Measurements from ENCODE around the gene GPR65. TPM values are rescaled to one million over a fixed set of nuclear protein-coding genes. Genes with fewer than 3 reads are reported as not detected.
A peak's percentile ranks its signal among the peaks of the same experiment; 100 is the strongest.

Gene GPR65
- total RNA-seq, 2 donors from 2014 or later, result 20.4 to 35.0 TPM

GRCh38 chr14:87992718-87993628 lies 12.0 kb upstream of the GPR65 start, which contains the start of gene GALC:
GALC (minus strand) TSS chr14:87993182; CDS start chr14:87993164, 18 bp downstream.
- no peaks in the 10 kb centered on the region for H3K36me3 Mint-ChIP-seq
- H3K27me3 Mint-ChIP-seq, result no peaks in the 10 kb centered on the region
- DNase-seq (ENCODE audit: low spot score), result peak; percentile 98
- H3K27ac Mint-ChIP-seq, result peak within 1 kb of the TSS; percentile 97 to 99
- ATAC-seq, result peak; percentile 89 to 94
- H3K4me1 Mint-ChIP-seq (ENCODE audit: low read depth in 2 of 2), result peaks cover 73 to 82% of the 10 kb centered on the region in 2 donors
- H3K9me3 Mint-ChIP-seq, result no peaks in the 10 kb centered on the region
- peak within 1 kb of the TSS; percentile 99 for H3K4me3 Mint-ChIP-seq

GRCh38 chr14:87994974-87995373 lies 10.0 kb upstream of the GPR65 start:
- Mint-ChIP-seq H3K27me3 (no peaks in the 10 kb centered on the region), H3K27ac (peak overlapping the region; percentile 97 to 99), H3K36me3 (peaks cover 5% of the 10 kb centered on the region), H3K4me1 (ENCODE audit: low read depth in 2 of 2) (peaks cover 74 to 88% of the 10 kb centered on the region in 2 donors), H3K9me3 (no peaks in the 10 kb centered on the region), H3K4me3 (peak overlapping the region; percentile 90)
- ATAC-seq (peak; percentile 73 to 76), DNase-seq (ENCODE audit: low spot score) (peak; percentile 87)

- no peaks in the 10 kb centered on the region for H3K27me3 Mint-ChIP-seq
- H3K4me3 Mint-ChIP-seq, result peak overlapping the region; percentile 90
- peaks cover 5% of the 10 kb centered on the region for H3K36me3 Mint-ChIP-seq
- H3K9me3 Mint-ChIP-seq, result no peaks in the 10 kb centered on the region
- no peak for DNase-seq (ENCODE audit: low spot score)
- peak; percentile 1 to 11 for ATAC-seq
- H3K4me1 Mint-ChIP-seq (ENCODE audit: low read depth in 2 of 2), result peaks cover 75 to 88% of the 10 kb centered on the region in 2 donors
- H3K27ac Mint-ChIP-seq, result peak overlapping the region; percentile 97 to 99
Measured at GRCh38 chr14:87995500-87996290, 9.2 kb upstream of the GPR65 start.

GRCh38 chr14:87996291-87996592 lies 8.7 kb upstream of the GPR65 start:
- peaks cover 75 to 88% of the 10 kb centered on the region in 2 donors for H3K4me1 Mint-ChIP-seq (ENCODE audit: low read depth in 2 of 2)

GRCh38 chr14:87998482-87998881 lies 6.5 kb upstream of the GPR65 start:
- H3K9me3 Mint-ChIP-seq, result no peaks in the 10 kb centered on the region
- ATAC-seq (peak in 1 of 2 donors; percentile 37), DNase-seq (ENCODE audit: low spot score) (no peak)
- peaks cover 11% of the 10 kb centered on the region for H3K36me3 Mint-ChIP-seq
- H3K27ac Mint-ChIP-seq, result peak overlapping the region; percentile 96 to 97
- peak overlapping the region; percentile 38 for H3K4me3 Mint-ChIP-seq
- H3K4me1 Mint-ChIP-seq (ENCODE audit: low read depth in 2 of 2), result peaks cover 71 to 86% of the 10 kb centered on the region in 2 donors
- no peaks in the 10 kb centered on the region for H3K27me3 Mint-ChIP-seq

More at GRCh38 chr14:87996291-87996592, 8.7 kb upstream of the GPR65 start:
- Mint-ChIP-seq H3K36me3 (peaks cover 5% of the 10 kb centered on the region), H3K27me3 (no peaks in the 10 kb centered on the region), H3K9me3 (no peaks in the 10 kb centered on the region), H3K4me3 (peak overlapping the region; percentile 90), H3K27ac (peak overlapping the region; percentile 97 to 99)
- no peak for DNase-seq (ENCODE audit: low spot score)
- no peak for ATAC-seq

GRCh38 chr14:87999277-87999676 lies 5.7 kb upstream of the GPR65 start:
- DNase-seq (ENCODE audit: low spot score) (no peak), ATAC-seq (no peak)
- H3K4me3 Mint-ChIP-seq, result peak overlapping the region; percentile 54
- H3K27ac Mint-ChIP-seq, result peak overlapping the region; percentile 96 to 97
- H3K27me3 Mint-ChIP-seq, result no peaks in the 10 kb centered on the region
- H3K36me3 Mint-ChIP-seq, result peaks cover 11% of the 10 kb centered on the region
- peaks cover 65 to 80% of the 10 kb centered on the region in 2 donors for H3K4me1 Mint-ChIP-seq (ENCODE audit: low read depth in 2 of 2)
- H3K9me3 Mint-ChIP-seq, result no peaks in the 10 kb centered on the region

- Mint-ChIP-seq H3K9me3 (no peaks in the 10 kb centered on the region), H3K36me3 (peaks cover 27% of the 10 kb centered on the region), H3K27ac (peak overlapping the region; percentile 96 to 97), H3K27me3 (no peaks in the 10 kb centered on the region), H3K4me1 (ENCODE audit: low read depth in 2 of 2) (peaks cover 47 to 67% of the 10 kb centered on the region in 2 donors), H3K4me3 (peak overlapping the region; percentile 80)
- DNase-seq (ENCODE audit: low spot score) (no peak), ATAC-seq (peak; percentile 59 to 66)
Measured at GRCh38 chr14:88002421-88003075, 2.4 kb upstream of the GPR65 start.

GRCh38 chr14:88003425-88003824 lies 1.5 kb upstream of the GPR65 start:
- Mint-ChIP-seq H3K27me3 (no peaks in the 10 kb centered on the region), H3K4me1 (ENCODE audit: low read depth in 2 of 2) (peaks cover 53 to 71% of the 10 kb centered on the region in 2 donors), H3K36me3 (peaks cover 35% of the 10 kb centered on the region), H3K4me3 (peak overlapping the region; percentile 80), H3K27ac (peak overlapping the region; percentile 96 to 97), H3K9me3 (no peaks in the 10 kb centered on the region)
- DNase-seq (ENCODE audit: low spot score), result no peak
- ATAC-seq, result no peak

- DNase-seq (ENCODE audit: low spot score), result no peak
- Mint-ChIP-seq H3K4me3 (peak overlapping the region; percentile 100), H3K9me3 (no peaks in the 10 kb centered on the region), H3K36me3 (peaks cover 39% of the 10 kb centered on the region), H3K27me3 (no peaks in the 10 kb centered on the region), H3K4me1 (ENCODE audit: low read depth in 2 of 2) (peaks cover 53 to 71% of the 10 kb centered on the region in 2 donors), H3K27ac (peak overlapping the region; percentile 96 to 97)
- no peak for ATAC-seq
Measured at GRCh38 chr14:88004506-88005036, 364 bp upstream of the GPR65 start.

- peak; percentile 87 for DNase-seq (ENCODE audit: low spot score)
- Mint-ChIP-seq H3K4me3 (peak overlapping the region; percentile 100), H3K27ac (peak overlapping the region; percentile 96 to 97), H3K36me3 (peaks cover 53% of the 10 kb centered on the region), H3K27me3 (no peaks in the 10 kb centered on the region), H3K9me3 (no peaks in the 10 kb centered on the region), H3K4me1 (ENCODE audit: low read depth in 2 of 2) (peaks cover 53 to 69% of the 10 kb centered on the region in 2 donors)
- peak; percentile 95 to 96 for ATAC-seq
Measured at GRCh38 chr14:88005978-88006851, 1.3 kb downstream of the GPR65 start.

- H3K9me3 Mint-ChIP-seq, result no peaks in the 10 kb centered on the region
- peaks cover 57 to 72% of the 10 kb centered on the region in 2 donors for H3K4me1 Mint-ChIP-seq (ENCODE audit: low read depth in 2 of 2)
- DNase-seq (ENCODE audit: low spot score) (no peak), ATAC-seq (no peak)
- peak overlapping the region; percentile 96 to 97 for H3K27ac Mint-ChIP-seq
- H3K36me3 Mint-ChIP-seq, result peaks cover 61% of the 10 kb centered on the region
- H3K4me3 Mint-ChIP-seq, result peak overlapping the region; percentile 100
- no peaks in the 10 kb centered on the region for H3K27me3 Mint-ChIP-seq
Measured at GRCh38 chr14:88007608-88008007, 2.7 kb downstream of the GPR65 start.

GRCh38 chr14:88008039-88008742 lies 3.3 kb downstream of the GPR65 start:
- Mint-ChIP-seq H3K4me3 (peak overlapping the region; percentile 100), H3K27me3 (no peaks in the 10 kb centered on the region), H3K9me3 (no peaks in the 10 kb centered on the region), H3K4me1 (ENCODE audit: low read depth in 2 of 2) (peaks cover 54 to 68% of the 10 kb centered on the region in 2 donors), H3K36me3 (peaks cover 63% of the 10 kb centered on the region), H3K27ac (peak overlapping the region; percentile 96 to 97)
- no peak for DNase-seq (ENCODE audit: low spot score)
- ATAC-seq, result no peak

Data from natural killer cell treated with Interleukin-12 subunit alpha and Interleukin-12 subunit beta and Interleukin-15 and Interleukin-18, amount 100 ng/mL, for 72 hours (primary cell).